Suppressor macrophage (primary cell): ENCODE results near the gene ZNF549.

Experiments
- DNase-seq, 4 experiments: peaks; one replicate each; pipeline ENCODE4 v3.0.0-alpha.2; 2020 to 2022

The ZNF549 gene

GRCh38 chr19:57570707-57571106, 43.6 kb downstream of the ZNF549 start:
- no peak for DNase-seq

DNA sequence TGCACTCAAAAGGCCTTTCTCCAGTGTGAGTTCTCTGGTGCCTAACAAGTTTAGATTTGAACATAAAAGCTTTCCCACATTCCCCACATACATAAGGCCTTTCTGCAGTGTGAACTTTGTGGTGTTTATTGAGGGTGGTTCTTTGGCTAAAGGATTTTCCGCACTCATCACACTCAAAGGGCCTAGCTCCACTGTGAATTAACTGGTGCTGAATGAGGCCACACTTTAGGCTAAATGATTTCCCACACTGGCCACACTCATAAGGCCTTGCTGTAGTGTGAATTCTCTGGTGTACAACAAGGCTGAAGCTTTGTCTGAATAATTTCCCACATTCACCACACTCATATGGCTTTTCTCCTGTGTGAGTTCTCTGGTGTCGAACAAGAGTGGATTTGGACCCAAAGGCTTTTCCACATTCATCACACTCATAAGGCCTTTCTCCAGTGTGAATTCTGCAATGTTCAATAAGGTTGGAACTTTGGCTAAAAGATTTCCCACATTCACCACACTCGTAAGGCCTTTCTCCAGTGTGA, 45.3 kb downstream of the ZNF549 start:
- no peak for DNase-seq

- DNase-seq = no peak
Observed at GRCh38 chr19:57576661-57577060, 49.5 kb downstream of the ZNF549 start.

- DNase-seq = peak; percentile 98 to 99 (median 98)
Observed at GRCh38 chr19:57578487-57579205, 51.5 kb downstream of the ZNF549 start, which contains the start of gene ZNF416. Gene ZNF416 (minus strand): TSS chr19:57578911. CDS start chr19:57578704, 207 bp downstream.

- no peak for DNase-seq
Observed at GRCh38 chr19:57583104-57583520, 56.0 kb downstream of the ZNF549 start.

GRCh38 chr19:57583521-57584416, 56.6 kb downstream of the ZNF549 start, which contains the start of gene ZIK1:
Gene ZIK1 (plus strand): TSS chr19:57584145. CDS start chr19:57584357, 212 bp downstream.
- peak; percentile 91 to 95 (median 93) for DNase-seq

DNA sequence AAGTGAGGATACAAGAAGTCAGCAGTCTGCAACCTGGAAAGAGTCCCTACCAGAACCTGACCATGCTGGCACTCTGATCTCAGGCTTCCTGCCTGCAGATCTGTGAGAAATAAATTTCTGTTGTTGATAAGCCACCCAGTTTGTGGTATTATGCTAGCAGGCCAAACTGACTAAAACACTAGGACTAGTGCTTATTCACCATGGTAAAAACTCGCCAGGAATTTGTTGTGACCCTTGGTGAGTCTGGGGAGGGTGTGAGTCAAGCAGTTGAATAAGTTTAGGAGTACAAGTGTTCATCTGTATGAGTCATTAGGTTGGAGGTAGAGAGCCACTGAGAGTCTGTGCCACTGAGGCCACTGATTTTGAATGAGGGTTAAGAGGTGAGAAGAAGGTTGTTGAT, 60.4 kb downstream of the ZNF549 start:
- no peak for DNase-seq

DNA sequence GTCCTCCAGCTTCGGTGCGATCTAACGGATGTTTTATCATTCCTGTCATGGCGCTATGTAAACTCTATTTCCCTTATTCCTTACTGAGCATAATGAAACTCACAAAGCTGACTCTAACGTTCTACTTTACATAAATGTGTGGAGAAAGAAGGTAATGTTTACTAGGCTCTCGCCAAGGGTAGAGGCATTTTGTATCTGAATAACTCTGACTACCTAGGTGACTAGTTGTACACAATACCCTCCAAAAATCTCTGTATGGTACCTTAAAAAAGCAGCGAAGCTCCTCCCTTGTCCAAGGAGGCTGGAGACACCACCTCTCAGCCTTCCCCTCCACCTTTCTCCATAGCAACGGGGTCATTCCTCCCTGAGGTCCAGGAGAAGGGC, 72.2 kb downstream of the ZNF549 start:
- no peak for DNase-seq

- DNase-seq = peak; percentile 96 to 99 (median 97)
Observed at GRCh38 chr19:57599761-57600383, 72.7 kb downstream of the ZNF549 start, which contains the start of gene ZNF530. Gene ZNF530 (plus strand): TSS chr19:57599885. CDS start chr19:57604346, 4,461 bp downstream.

DNA sequence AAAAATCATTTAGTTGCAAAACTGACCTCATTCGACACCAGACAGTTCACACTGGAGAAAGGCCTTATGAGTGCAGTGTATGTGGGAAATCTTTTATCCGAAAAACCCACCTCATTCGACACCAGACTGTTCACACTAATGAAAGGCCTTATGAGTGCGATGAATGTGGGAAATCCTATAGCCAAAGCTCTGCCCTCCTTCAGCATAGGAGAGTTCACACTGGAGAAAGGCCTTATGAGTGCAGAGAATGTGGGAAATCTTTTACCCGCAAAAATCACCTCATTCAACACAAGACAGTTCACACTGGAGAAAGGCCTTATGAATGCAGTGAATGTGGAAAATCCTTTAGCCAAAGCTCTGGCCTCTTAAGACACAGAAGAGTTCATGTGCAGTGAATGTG, 79.8 kb downstream of the ZNF549 start:
- no peak for DNase-seq
